Measurements from ENCODE around the gene TPST1. TPM values are rescaled to one million over a fixed set of nuclear protein-coding genes. Genes with fewer than 3 reads are reported as not detected.

TPST1 gene
- total RNA-seq, 1 donor from 2014 or later: 16.7 TPM

DNA sequence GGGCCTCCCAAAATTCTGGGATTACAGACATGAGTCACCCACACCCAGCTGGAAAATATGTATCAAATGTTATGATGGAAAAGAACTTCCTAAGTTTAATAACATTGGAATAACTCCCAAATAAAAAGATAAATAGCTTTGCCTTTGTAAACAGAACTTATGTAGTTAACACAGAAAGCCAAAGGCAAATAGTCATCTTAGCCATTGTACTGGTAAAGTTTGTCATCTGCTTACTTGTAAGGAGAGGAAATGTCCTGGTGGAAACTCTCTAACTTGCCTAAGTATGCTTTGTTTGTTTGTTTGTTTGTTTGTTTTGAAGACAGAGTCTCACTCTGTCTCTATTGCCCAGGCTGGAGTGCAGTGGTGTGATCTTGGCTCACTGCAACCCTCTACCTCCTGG is 23.8 kb upstream of the TPST1 start:
- no peak for DNase-seq (ENCODE audit: low read depth)
- no peak overlapping the region for H3K4me3 ChIP-seq (ENCODE audit: low read depth, low read length)
- TF ChIP-seq, protein P1, sequence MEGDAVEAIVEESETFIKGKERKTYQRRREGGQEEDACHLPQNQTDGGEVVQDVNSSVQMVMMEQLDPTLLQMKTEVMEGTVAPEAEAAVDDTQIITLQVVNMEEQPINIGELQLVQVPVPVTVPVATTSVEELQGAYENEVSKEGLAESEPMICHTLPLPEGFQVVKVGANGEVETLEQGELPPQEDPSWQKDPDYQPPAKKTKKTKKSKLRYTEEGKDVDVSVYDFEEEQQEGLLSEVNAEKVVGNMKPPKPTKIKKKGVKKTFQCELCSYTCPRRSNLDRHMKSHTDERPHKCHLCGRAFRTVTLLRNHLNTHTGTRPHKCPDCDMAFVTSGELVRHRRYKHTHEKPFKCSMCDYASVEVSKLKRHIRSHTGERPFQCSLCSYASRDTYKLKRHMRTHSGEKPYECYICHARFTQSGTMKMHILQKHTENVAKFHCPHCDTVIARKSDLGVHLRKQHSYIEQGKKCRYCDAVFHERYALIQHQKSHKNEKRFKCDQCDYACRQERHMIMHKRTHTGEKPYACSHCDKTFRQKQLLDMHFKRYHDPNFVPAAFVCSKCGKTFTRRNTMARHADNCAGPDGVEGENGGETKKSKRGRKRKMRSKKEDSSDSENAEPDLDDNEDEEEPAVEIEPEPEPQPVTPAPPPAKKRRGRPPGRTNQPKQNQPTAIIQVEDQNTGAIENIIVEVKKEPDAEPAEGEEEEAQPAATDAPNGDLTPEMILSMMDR (conservative IDR thresholded peaks at IDR 0.05; ENCODE audit: low read depth, low read length): no peak

- DNase-seq (ENCODE audit: low read depth): no peak
- TF ChIP-seq, protein P1 (conservative IDR thresholded peaks at IDR 0.05; ENCODE audit: low read depth, low read length): no peak
- H3K4me3 ChIP-seq (ENCODE audit: low read depth, low read length): no peak overlapping the region
Observed at GRCh38 chr7:66181845-66182244, 23.3 kb upstream of the TPST1 start.

DNA sequence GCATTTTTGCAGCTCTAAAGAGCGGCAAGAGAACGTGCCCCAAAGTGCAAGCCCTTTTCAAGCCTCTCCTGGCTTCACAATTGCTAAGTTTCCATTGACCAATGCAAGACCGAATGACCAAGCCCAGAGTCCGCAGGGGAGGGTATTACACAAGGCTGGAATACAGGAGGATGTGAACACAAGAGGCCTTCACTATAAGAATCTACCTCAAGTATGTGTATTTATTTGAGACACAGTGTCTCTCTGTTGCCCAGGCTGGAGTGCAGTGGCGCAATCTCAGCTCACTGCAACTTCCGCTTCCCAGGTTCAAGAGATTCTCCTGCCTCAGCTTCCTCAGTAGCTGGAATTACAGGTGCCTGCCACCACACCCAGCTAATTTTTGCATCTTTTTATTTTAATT is 22.2 kb upstream of the TPST1 start:
- H3K4me3 ChIP-seq (ENCODE audit: low read depth, low read length): no peak overlapping the region
- no peak for DNase-seq (ENCODE audit: low read depth)
- TF ChIP-seq, protein P1 (conservative IDR thresholded peaks at IDR 0.05; ENCODE audit: low read depth, low read length): no peak

GRCh38 chr7:66183700-66184099 is 21.4 kb upstream of the TPST1 start:
- no peak for DNase-seq (ENCODE audit: low read depth)
- TF ChIP-seq, protein P1 (conservative IDR thresholded peaks at IDR 0.05; ENCODE audit: low read depth, low read length): no peak
- H3K4me3 ChIP-seq (ENCODE audit: low read depth, low read length): no peak overlapping the region

DNA sequence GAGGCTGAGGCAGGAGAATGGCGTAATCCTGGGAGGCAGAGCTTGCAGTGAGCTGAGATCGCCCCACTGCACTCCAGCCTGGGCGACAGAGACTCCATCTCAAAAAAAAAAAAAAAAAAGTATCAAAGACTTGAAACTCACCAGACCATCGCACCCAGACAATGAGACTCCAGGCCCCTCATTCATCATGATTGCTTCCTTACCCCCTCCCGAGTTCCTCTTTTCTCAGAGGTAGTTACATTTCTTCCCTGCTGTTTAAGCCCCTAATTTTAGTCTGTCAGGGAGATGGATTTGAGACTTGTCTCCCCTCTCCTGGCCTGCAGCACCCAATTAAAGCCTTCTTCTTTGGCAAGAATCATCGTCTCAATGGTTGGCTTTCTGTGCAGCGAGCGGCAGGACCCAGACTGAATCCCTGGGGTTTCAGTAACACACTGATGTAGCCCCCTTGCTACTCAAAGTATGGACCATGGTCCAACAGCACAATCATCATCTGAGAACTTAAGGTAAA is 19.4 kb upstream of the TPST1 start:
- no peak for DNase-seq (ENCODE audit: low read depth)
- TF ChIP-seq, protein P1 (conservative IDR thresholded peaks at IDR 0.05; ENCODE audit: low read depth, low read length): no peak
- H3K4me3 ChIP-seq (ENCODE audit: low read depth, low read length): no peak overlapping the region

DNA sequence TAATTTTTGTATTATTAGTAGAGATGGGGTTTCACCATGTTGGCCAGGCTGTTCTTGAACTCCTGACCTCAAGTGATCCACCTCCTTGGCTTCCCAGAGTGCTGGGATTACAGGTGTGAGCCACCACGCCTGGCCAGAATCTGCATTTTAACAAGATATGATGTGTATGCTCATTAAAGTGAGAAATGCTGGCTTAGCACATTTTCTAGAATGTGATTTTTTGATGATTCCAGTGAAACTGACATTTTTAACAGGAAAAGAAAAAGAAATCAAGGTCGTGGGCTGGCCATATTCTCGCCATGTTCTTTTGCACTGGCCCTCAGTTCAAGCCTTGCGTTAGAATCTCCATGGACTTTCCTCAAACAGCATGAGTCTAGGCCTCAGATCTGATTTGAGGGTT is 18.1 kb upstream of the TPST1 start:
- H3K4me3 ChIP-seq (ENCODE audit: low read depth, low read length): no peak overlapping the region
- TF ChIP-seq, protein P1 (conservative IDR thresholded peaks at IDR 0.05; ENCODE audit: low read depth, low read length): no peak
- DNase-seq (ENCODE audit: low read depth): no peak

- no peak overlapping the region for H3K4me3 ChIP-seq (ENCODE audit: low read depth, low read length)
- DNase-seq (ENCODE audit: low read depth): no peak
- TF ChIP-seq, protein P1 (conservative IDR thresholded peaks at IDR 0.05; ENCODE audit: low read depth, low read length): no peak
Observed at GRCh38 chr7:66187905-66188304, 17.2 kb upstream of the TPST1 start.
